Natural killer cell (primary cell): Measurements from ENCODE around the gene MAPK9. TPM values are rescaled to one million over a fixed set of nuclear protein-coding genes. Genes with fewer than 3 reads are reported as not detected.

Experiments used
- ATAC-seq, 3 donors: fragments of 150-1000 bp in 2 of 3; fragments of 200-7000 bp in 1 of 3; cut with Tn5 transposase; 1 replicate in 1 of 3; 2 replicates in 2 of 3; pipeline ENCODE4 v1.10.0; 2021; ENCODE audit warnings: mild to moderate bottlenecking in 2 of 3, moderate library complexity in 2 of 3
- DNase-seq, 2 donors: peaks; one replicate each; pipeline versions ENCODE4 v3.0.0 to v3.0.0-alpha.2; 2013 to 2021; ENCODE audit warnings: mixed read lengths in 1 of 2
- H3K27ac ChIP-seq: one replicate; pipeline ENCODE4 v1.5.1; 2013; ENCODE audit warnings: mild to moderate bottlenecking, low read length
- H3K27me3 ChIP-seq: one replicate; pipeline ENCODE4 v1.6.1; 2013; ENCODE audit warnings: low read length; ENCODE audit not compliant: control insufficient read depth, insufficient read depth
- H3K36me3 ChIP-seq: one replicate; pipeline ENCODE4 v1.6.1; 2013; ENCODE audit warnings: low read length; ENCODE audit not compliant: control insufficient read depth, insufficient read depth
- H3K4me1 ChIP-seq: one replicate; pipeline ENCODE4 v1.6.1; 2013; ENCODE audit warnings: low read length; ENCODE audit not compliant: control insufficient read depth, insufficient read depth
- H3K4me3 ChIP-seq: one replicate; pipeline ENCODE4 v1.5.1; 2013; ENCODE audit warnings: low read length
- H3K9me3 ChIP-seq: one replicate; pipeline ENCODE4 v1.6.1; 2013; ENCODE audit warnings: low read length; ENCODE audit not compliant: control insufficient read depth, insufficient read depth
- H3K27ac Mint-ChIP-seq, 2 donors: one replicate each; pipeline ENCODE4 v1.8.0; 2022; ENCODE audit warnings: mild to moderate bottlenecking in 2 of 2, mixed read lengths in 2 of 2, moderate library complexity in 1 of 2
- H3K27me3 Mint-ChIP-seq, 2 donors: one replicate each; pipeline ENCODE4 v1.8.0; 2022; ENCODE audit warnings: low read depth in 2 of 2, mixed read lengths in 2 of 2
- H3K36me3 Mint-ChIP-seq: one replicate; pipeline ENCODE4 v1.8.0; 2022; ENCODE audit warnings: mixed read lengths
- H3K4me1 Mint-ChIP-seq, 2 donors: one replicate each; pipeline ENCODE4 v1.8.0; 2022; ENCODE audit warnings: mixed read lengths in 2 of 2
- H3K4me3 Mint-ChIP-seq: one replicate; pipeline ENCODE4 v1.8.0; 2022; ENCODE audit warnings: mild to moderate bottlenecking, moderate library complexity, mixed read lengths
- H3K9me3 Mint-ChIP-seq, 2 donors: one replicate each; pipeline ENCODE4 v1.8.0; 2022; ENCODE audit warnings: mixed read lengths in 2 of 2
- WGBS: methylation state at CpG from one replicate; pipeline ENCODE4 v1.1.7; 2013; ENCODE audit warnings: missing lambda C conversion rate; ENCODE audit not compliant: insufficient coverage; 5-methylcytosine and 5-hydroxymethylcytosine counted together
- intact Hi-C: fragments of 100-400 bp; cut with micrococcal nuclease; formaldehyde crosslinking; loops from one replicate; pipeline ENCODE4 v1.14.2; 2022
- total RNA-seq, 4 donors: library from RNA; stranded (reverse); fragments of 120-200 nt in 1 of 4; gene quantifications; one replicate each; pipeline versions ENCODE4 v1.2.3 to v1.2.4, GENCODE V29; 2013 to 2022
- TF ChIP-seq, protein P1 (sequence below): fragments of 200-600 bp; IDR thresholded peaks from one replicate; pipeline ENCODE4 v1.8.0; 2022; ENCODE audit warnings: antibody characterized with exemption

MAPK9 gene
- total RNA-seq, 3 donors from 2014 or later (not counting 1 experiment from before 2014, with no cell fraction given) = 34.1 to 48.5 (median 40.4) TPM

DNA sequence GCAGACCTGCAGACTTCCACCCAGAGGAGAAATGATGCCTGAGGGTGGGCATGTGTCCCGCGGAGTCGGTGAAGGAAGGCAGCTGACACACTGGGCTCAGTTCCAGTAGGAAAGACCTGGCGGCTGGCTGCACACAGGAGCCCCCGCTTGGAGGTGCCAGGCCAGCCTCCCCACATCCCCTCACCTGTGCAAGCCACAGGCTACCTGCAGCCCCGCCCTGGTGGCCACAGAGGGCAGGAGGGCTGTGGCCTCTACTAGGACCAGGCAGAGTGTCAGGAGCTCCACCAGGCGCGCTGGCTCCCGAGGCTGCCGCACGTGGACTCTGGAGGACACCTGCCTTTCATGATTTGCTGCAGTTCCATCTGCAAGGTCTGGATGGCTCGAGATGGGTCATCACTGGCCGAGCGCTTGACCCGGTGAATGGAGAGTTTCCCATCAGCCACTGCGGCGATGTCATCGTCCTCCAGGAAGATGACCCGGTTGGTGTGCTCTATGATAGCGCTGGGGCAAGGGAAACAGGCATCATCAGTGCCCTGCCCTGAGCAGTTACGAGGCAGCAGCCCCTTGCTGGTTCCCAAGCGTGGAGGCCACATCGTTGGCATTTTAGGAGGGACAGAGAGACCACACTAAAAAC, 26.7 kb upstream of the MAPK9 start:
- Mint-ChIP-seq H3K4me3 (no peak overlapping the region), H3K27ac (no peak overlapping the region), H3K4me1 (no peaks in the 10 kb centered on the region), H3K36me3 (no peaks in the 10 kb centered on the region), H3K27me3 (peaks cover 0 to 10% of the 10 kb centered on the region in 2 donors), H3K9me3 (no peaks in the 10 kb centered on the region)
- H3K27ac ChIP-seq = no peak overlapping the region
- TF ChIP-seq, protein P1, sequence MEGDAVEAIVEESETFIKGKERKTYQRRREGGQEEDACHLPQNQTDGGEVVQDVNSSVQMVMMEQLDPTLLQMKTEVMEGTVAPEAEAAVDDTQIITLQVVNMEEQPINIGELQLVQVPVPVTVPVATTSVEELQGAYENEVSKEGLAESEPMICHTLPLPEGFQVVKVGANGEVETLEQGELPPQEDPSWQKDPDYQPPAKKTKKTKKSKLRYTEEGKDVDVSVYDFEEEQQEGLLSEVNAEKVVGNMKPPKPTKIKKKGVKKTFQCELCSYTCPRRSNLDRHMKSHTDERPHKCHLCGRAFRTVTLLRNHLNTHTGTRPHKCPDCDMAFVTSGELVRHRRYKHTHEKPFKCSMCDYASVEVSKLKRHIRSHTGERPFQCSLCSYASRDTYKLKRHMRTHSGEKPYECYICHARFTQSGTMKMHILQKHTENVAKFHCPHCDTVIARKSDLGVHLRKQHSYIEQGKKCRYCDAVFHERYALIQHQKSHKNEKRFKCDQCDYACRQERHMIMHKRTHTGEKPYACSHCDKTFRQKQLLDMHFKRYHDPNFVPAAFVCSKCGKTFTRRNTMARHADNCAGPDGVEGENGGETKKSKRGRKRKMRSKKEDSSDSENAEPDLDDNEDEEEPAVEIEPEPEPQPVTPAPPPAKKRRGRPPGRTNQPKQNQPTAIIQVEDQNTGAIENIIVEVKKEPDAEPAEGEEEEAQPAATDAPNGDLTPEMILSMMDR = no peak
- no peak overlapping the region for H3K4me3 ChIP-seq
- no peaks in the 10 kb centered on the region for H3K36me3 ChIP-seq
- ATAC-seq = no peak
- DNase-seq = no peak
- H3K27me3 ChIP-seq = no peaks in the 10 kb centered on the region
- H3K9me3 ChIP-seq = no peaks in the 10 kb centered on the region
- intact Hi-C loops = loop anchor here (10.0 kb wide), 1 partner anchor 114 kb away; the partner anchor contains the start of gene RASGEF1C
- 87% methylated on average over 23 of the region's 23 CpGs for WGBS
- H3K4me1 ChIP-seq = no peaks in the 10 kb centered on the region

DNA sequence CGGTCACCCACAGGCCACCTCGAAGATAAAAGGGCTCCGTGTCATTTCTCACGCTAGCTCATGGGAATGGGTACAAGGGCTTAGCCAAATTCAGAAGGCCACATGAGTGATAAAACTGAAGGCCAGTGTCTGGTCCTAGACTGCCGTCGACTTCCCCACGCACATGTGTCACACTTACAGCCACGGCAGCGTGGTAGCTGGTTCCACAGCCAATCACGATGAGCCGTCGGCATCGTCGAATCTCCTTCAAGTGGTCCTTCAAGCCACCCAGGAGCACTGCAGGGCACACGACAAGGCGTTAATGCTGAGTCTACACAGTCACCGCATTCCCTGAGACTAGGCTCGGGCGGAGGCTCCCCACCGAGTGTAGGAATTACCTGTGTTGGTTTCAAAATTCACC, 24.7 kb upstream of the MAPK9 start:
- no peaks in the 10 kb centered on the region for H3K9me3 Mint-ChIP-seq
- Histone ChIP-seq H3K27ac (no peak overlapping the region), H3K4me3 (no peak overlapping the region), H3K27me3 (no peaks in the 10 kb centered on the region), H3K9me3 (no peaks in the 10 kb centered on the region), H3K4me1 (no peaks in the 10 kb centered on the region), H3K36me3 (no peaks in the 10 kb centered on the region)
- no peak overlapping the region for H3K27ac Mint-ChIP-seq
- H3K36me3 Mint-ChIP-seq = no peaks in the 10 kb centered on the region
- DNase-seq (no peak), ATAC-seq (no peak)
- no peaks in the 10 kb centered on the region for H3K4me1 Mint-ChIP-seq
- TF ChIP-seq, protein P1 = no peak
- 93% methylated on average over 20 of the region's 20 CpGs for WGBS
- intact Hi-C loops = loop anchor here (10.0 kb wide), 1 partner anchor 112 kb away; the partner anchor contains the start of gene RASGEF1C
- peaks cover 0 to 10% of the 10 kb centered on the region in 2 donors for H3K27me3 Mint-ChIP-seq
- no peak overlapping the region for H3K4me3 Mint-ChIP-seq

DNA sequence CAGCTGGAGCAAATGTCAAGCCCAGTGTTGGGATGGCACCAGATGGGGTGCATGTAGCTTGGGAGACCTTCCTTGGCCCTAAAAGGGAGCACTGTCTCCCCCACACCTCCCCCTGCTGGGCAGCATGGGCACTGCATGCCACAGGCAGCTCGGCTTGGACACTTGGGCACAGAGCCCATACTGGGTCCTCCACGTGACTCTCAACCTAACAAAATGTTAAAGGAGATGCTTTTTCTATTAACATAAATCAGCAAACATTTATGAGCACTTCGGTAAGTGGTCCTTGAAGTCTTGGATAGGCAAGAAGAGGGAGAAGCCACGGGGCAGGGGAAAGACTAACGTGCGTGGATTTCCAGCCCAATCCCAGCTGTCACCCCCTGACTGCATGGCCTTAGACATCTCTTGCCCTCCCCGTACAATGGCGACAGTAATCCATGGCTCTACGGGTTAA, 23.9 kb upstream of the MAPK9 start:
- DNase-seq = peak; percentile 74 to 85
- Mint-ChIP-seq H3K4me1 (no peaks in the 10 kb centered on the region), H3K27ac (no peak overlapping the region), H3K4me3 (no peak overlapping the region), H3K27me3 (peaks cover 0 to 10% of the 10 kb centered on the region in 2 donors), H3K9me3 (no peaks in the 10 kb centered on the region), H3K36me3 (no peaks in the 10 kb centered on the region)
- Histone ChIP-seq H3K36me3 (no peaks in the 10 kb centered on the region), H3K4me1 (no peaks in the 10 kb centered on the region), H3K27ac (no peak overlapping the region), H3K9me3 (no peaks in the 10 kb centered on the region), H3K27me3 (no peaks in the 10 kb centered on the region), H3K4me3 (no peak overlapping the region)
- peak; percentile 64 to 85 (median 84) for ATAC-seq
- TF ChIP-seq, protein P1 = peak; percentile 96
- intact Hi-C loops = loop anchor here (1.0 to 10.0 kb wide), 3 partner anchors 22 to 188 kb away; partner anchors contain the start of gene RASGEF1C
- WGBS = 54% methylated on average over 9 of the region's 9 CpGs
